Natural killer cell (primary cell): ENCODE measurements around the gene RAPGEF4. TPM values are rescaled to one million over a fixed set of nuclear protein-coding genes. Genes with fewer than 3 reads are reported as not detected.

Experiments used
- ATAC-seq, 3 donors: fragments of 150-1000 bp in 2 of 3; fragments of 200-7000 bp in 1 of 3; cut with Tn5 transposase; 1 replicate in 1 of 3; 2 replicates in 2 of 3; pipeline ENCODE4 v1.10.0; 2021; ENCODE audit warnings: mild to moderate bottlenecking in 2 of 3, moderate library complexity in 2 of 3
- DNase-seq, 2 donors: peaks; one replicate each; pipeline versions ENCODE4 v3.0.0 to v3.0.0-alpha.2; 2013 to 2021; ENCODE audit warnings: mixed read lengths in 1 of 2
- H3K27ac ChIP-seq: one replicate; pipeline ENCODE4 v1.5.1; 2013; ENCODE audit warnings: mild to moderate bottlenecking, low read length
- H3K27me3 ChIP-seq: one replicate; pipeline ENCODE4 v1.6.1; 2013; ENCODE audit warnings: low read length; ENCODE audit not compliant: control insufficient read depth, insufficient read depth
- H3K36me3 ChIP-seq: one replicate; pipeline ENCODE4 v1.6.1; 2013; ENCODE audit warnings: low read length; ENCODE audit not compliant: control insufficient read depth, insufficient read depth
- H3K4me1 ChIP-seq: one replicate; pipeline ENCODE4 v1.6.1; 2013; ENCODE audit warnings: low read length; ENCODE audit not compliant: control insufficient read depth, insufficient read depth
- H3K4me3 ChIP-seq: one replicate; pipeline ENCODE4 v1.5.1; 2013; ENCODE audit warnings: low read length
- H3K9me3 ChIP-seq: one replicate; pipeline ENCODE4 v1.6.1; 2013; ENCODE audit warnings: low read length; ENCODE audit not compliant: control insufficient read depth, insufficient read depth
- H3K27ac Mint-ChIP-seq, 2 donors: one replicate each; pipeline ENCODE4 v1.8.0; 2022; ENCODE audit warnings: mild to moderate bottlenecking in 2 of 2, mixed read lengths in 2 of 2, moderate library complexity in 1 of 2
- H3K27me3 Mint-ChIP-seq, 2 donors: one replicate each; pipeline ENCODE4 v1.8.0; 2022; ENCODE audit warnings: low read depth in 2 of 2, mixed read lengths in 2 of 2
- H3K36me3 Mint-ChIP-seq: one replicate; pipeline ENCODE4 v1.8.0; 2022; ENCODE audit warnings: mixed read lengths
- H3K4me1 Mint-ChIP-seq, 2 donors: one replicate each; pipeline ENCODE4 v1.8.0; 2022; ENCODE audit warnings: mixed read lengths in 2 of 2
- H3K4me3 Mint-ChIP-seq: one replicate; pipeline ENCODE4 v1.8.0; 2022; ENCODE audit warnings: mild to moderate bottlenecking, moderate library complexity, mixed read lengths
- H3K9me3 Mint-ChIP-seq, 2 donors: one replicate each; pipeline ENCODE4 v1.8.0; 2022; ENCODE audit warnings: mixed read lengths in 2 of 2
- WGBS: methylation state at CpG from one replicate; pipeline ENCODE4 v1.1.7; 2013; ENCODE audit warnings: missing lambda C conversion rate; ENCODE audit not compliant: insufficient coverage; 5-methylcytosine and 5-hydroxymethylcytosine counted together
- intact Hi-C: fragments of 100-400 bp; cut with micrococcal nuclease; formaldehyde crosslinking; loops from one replicate; pipeline ENCODE4 v1.14.2; 2022
- total RNA-seq, 4 donors: library from RNA; stranded (reverse); fragments of 120-200 nt in 1 of 4; gene quantifications; one replicate each; pipeline versions ENCODE4 v1.2.3 to v1.2.4, GENCODE V29; 2013 to 2022
- TF ChIP-seq, protein P1 (sequence below): fragments of 200-600 bp; IDR thresholded peaks from one replicate; pipeline ENCODE4 v1.8.0; 2022; ENCODE audit warnings: antibody characterized with exemption

The RAPGEF4 gene
- total RNA-seq, 3 donors from 2014 or later (not counting 1 experiment from before 2014, with no cell fraction given) = 0.50 TPM; not detected in 2

DNA sequence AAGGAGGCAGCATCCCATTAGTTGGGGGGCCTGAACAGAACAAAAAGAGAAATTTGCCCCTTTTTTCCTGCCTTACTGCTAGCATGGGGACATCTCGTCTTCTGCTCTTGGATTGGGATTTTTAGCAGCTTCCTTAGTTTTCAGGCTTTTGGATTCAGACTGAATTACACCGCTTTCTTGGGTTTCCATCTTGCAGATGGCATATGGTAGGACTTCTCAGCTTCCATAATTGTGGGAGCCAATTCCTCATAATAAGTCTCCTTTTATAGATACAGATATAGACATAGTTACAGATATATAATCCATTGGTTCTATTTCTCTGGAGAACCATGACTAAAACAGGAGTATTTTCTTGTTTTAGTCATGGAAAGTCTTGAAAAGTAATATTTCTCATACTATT, 5.2 kb upstream of the RAPGEF4 start:
- Mint-ChIP-seq H3K9me3 (no peaks in the 10 kb centered on the region), H3K36me3 (no peaks in the 10 kb centered on the region), H3K27ac (no peak overlapping the region), H3K4me1 (no peaks in the 10 kb centered on the region), H3K27me3 (peaks cover 26 to 55% of the 10 kb centered on the region in 2 donors), H3K4me3 (no peak overlapping the region)
- intact Hi-C loops = no loop called here
- ATAC-seq (no peak), DNase-seq (no peak)
- no peaks in the 10 kb centered on the region for H3K36me3 ChIP-seq
- H3K27me3 ChIP-seq = peaks cover 8% of the 10 kb centered on the region
- no peak overlapping the region for H3K4me3 ChIP-seq
- H3K4me1 ChIP-seq = no peaks in the 10 kb centered on the region
- TF ChIP-seq, protein P1, sequence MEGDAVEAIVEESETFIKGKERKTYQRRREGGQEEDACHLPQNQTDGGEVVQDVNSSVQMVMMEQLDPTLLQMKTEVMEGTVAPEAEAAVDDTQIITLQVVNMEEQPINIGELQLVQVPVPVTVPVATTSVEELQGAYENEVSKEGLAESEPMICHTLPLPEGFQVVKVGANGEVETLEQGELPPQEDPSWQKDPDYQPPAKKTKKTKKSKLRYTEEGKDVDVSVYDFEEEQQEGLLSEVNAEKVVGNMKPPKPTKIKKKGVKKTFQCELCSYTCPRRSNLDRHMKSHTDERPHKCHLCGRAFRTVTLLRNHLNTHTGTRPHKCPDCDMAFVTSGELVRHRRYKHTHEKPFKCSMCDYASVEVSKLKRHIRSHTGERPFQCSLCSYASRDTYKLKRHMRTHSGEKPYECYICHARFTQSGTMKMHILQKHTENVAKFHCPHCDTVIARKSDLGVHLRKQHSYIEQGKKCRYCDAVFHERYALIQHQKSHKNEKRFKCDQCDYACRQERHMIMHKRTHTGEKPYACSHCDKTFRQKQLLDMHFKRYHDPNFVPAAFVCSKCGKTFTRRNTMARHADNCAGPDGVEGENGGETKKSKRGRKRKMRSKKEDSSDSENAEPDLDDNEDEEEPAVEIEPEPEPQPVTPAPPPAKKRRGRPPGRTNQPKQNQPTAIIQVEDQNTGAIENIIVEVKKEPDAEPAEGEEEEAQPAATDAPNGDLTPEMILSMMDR = no peak
- no peaks in the 10 kb centered on the region for H3K9me3 ChIP-seq
- H3K27ac ChIP-seq = no peak overlapping the region
- 74% methylated on average over 1 of the region's 2 CpGs for WGBS

- TF ChIP-seq, protein P1 = no peak
- H3K4me1 ChIP-seq = no peaks in the 10 kb centered on the region
- ATAC-seq (no peak), DNase-seq (no peak)
- Mint-ChIP-seq H3K36me3 (no peaks in the 10 kb centered on the region), H3K4me1 (no peaks in the 10 kb centered on the region), H3K4me3 (no peak overlapping the region), H3K27me3 (peaks cover 42 to 65% of the 10 kb centered on the region in 2 donors), H3K9me3 (no peaks in the 10 kb centered on the region), H3K27ac (no peak overlapping the region)
- WGBS = 57% methylated on average over 24 of the region's 24 CpGs
- no peaks in the 10 kb centered on the region for H3K36me3 ChIP-seq
- H3K27ac ChIP-seq = no peak overlapping the region
- intact Hi-C loops = no loop called here
- no peaks in the 10 kb centered on the region for H3K9me3 ChIP-seq
- no peak overlapping the region for H3K4me3 ChIP-seq
- peaks cover 17% of the 10 kb centered on the region for H3K27me3 ChIP-seq
Measured at GRCh38 chr2:172734711-172735581, 699 bp upstream of the RAPGEF4 start.

- WGBS = 40% methylated on average over 9 of the region's 16 CpGs
- H3K4me3 Mint-ChIP-seq = peak overlapping the region; percentile 60
- Histone ChIP-seq H3K27me3 (peaks cover 17% of the 10 kb centered on the region), H3K36me3 (no peaks in the 10 kb centered on the region), H3K9me3 (no peaks in the 10 kb centered on the region), H3K27ac (no peak overlapping the region), H3K4me1 (no peaks in the 10 kb centered on the region), H3K4me3 (no peak overlapping the region)
- no peaks in the 10 kb centered on the region for H3K9me3 Mint-ChIP-seq
- ATAC-seq = no peak
- no peak overlapping the region for H3K27ac Mint-ChIP-seq
- H3K27me3 Mint-ChIP-seq = peaks cover 31 to 57% of the 10 kb centered on the region in 2 donors
- H3K4me1 Mint-ChIP-seq = no peaks in the 10 kb centered on the region
- no peaks in the 10 kb centered on the region for H3K36me3 Mint-ChIP-seq
- TF ChIP-seq, protein P1 = no peak
- intact Hi-C loops = no loop called here
- no peak for DNase-seq
Measured at GRCh38 chr2:172736424-172737174, 954 bp downstream of the RAPGEF4 start.
